Measurements from ENCODE around the gene POLDIP2. TPM values are rescaled to one million over a fixed set of nuclear protein-coding genes. Genes with fewer than 3 reads are reported as not detected.

POLDIP2 gene
- total and polyA plus RNA-seq, 2 of the 13 experiments (the other 11 are each of a cell fraction or from before 2014, with no cell fraction given), result 85.9 to 114 TPM

DNA sequence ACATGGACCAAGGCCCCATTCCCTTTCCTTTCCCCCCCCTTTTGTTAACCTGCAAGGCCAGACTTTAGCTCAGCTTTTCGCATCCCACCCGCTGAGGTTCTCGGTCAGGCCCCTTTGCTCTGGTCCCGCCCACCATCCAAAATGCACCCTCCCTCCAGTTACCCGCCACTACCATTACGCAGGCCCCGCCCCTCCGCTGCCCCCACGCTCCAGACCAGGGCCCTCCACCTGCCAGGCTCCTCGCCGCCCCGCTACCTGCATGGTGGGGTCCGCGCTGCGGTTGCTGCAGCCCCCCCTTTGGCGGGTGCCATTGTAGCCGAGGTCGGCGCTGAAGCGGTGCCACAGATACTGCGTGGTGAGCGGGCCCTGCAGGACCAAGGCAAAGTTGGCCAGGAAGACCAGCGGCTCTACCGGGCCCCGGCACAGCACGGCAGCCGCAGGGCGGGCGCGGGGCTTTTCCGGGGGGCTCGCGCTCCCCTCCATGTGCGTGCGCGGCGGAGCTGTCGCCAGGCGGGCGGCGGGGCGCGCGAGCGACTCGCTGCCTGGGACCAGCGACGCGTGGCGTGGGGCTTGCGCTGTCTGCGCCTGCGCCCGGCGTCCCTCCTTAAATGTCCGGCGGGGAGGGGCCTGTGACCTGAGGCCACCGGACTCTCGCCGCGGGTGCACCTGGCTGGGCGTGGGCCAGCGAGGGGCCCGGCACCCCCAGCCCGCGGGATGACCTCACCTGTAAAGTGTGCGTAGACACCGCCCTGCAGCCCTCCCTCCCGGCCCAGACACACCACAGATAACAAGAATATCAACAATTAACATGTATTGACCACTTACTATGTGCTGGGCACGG is 48.5 kb upstream of the POLDIP2 start, which contains the start of gene SLC46A1 (continued):
- no peak for TF ChIP-seq NR1H2 (CRISPR knock-in tag; IDR thresholded peaks at IDR 0.05; ENCODE audit: borderline replicate concordance, low read depth)
- TF ChIP-seq ZNF205 (CRISPR knock-in tag; IDR thresholded peaks at IDR 0.05), result no peak
- TF ChIP-seq, protein P1, sequence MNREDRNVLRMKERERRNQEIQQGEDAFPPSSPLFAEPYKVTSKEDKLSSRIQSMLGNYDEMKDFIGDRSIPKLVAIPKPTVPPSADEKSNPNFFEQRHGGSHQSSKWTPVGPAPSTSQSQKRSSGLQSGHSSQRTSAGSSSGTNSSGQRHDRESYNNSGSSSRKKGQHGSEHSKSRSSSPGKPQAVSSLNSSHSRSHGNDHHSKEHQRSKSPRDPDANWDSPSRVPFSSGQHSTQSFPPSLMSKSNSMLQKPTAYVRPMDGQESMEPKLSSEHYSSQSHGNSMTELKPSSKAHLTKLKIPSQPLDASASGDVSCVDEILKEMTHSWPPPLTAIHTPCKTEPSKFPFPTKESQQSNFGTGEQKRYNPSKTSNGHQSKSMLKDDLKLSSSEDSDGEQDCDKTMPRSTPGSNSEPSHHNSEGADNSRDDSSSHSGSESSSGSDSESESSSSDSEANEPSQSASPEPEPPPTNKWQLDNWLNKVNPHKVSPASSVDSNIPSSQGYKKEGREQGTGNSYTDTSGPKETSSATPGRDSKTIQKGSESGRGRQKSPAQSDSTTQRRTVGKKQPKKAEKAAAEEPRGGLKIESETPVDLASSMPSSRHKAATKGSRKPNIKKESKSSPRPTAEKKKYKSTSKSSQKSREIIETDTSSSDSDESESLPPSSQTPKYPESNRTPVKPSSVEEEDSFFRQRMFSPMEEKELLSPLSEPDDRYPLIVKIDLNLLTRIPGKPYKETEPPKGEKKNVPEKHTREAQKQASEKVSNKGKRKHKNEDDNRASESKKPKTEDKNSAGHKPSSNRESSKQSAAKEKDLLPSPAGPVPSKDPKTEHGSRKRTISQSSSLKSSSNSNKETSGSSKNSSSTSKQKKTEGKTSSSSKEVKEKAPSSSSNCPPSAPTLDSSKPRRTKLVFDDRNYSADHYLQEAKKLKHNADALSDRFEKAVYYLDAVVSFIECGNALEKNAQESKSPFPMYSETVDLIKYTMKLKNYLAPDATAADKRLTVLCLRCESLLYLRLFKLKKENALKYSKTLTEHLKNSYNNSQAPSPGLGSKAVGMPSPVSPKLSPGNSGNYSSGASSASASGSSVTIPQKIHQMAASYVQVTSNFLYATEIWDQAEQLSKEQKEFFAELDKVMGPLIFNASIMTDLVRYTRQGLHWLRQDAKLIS (CRISPR knock-in tag; IDR thresholded peaks at IDR 0.05), result no peak
- TF ChIP-seq ZNF552 (CRISPR knock-in tag; IDR thresholded peaks at IDR 0.05; ENCODE audit: borderline replicate concordance), result no peak
- TF ChIP-seq CENPX (CRISPR knock-in tag; IDR thresholded peaks at IDR 0.05), result no peak
- no peak for TF ChIP-seq ZMYM3 (CRISPR knock-in tag; IDR thresholded peaks at IDR 0.05)
- no peak for TF ChIP-seq ZNF749 (CRISPR knock-in tag; IDR thresholded peaks at IDR 0.05; ENCODE audit: borderline replicate concordance)
- TF ChIP-seq, protein P2, sequence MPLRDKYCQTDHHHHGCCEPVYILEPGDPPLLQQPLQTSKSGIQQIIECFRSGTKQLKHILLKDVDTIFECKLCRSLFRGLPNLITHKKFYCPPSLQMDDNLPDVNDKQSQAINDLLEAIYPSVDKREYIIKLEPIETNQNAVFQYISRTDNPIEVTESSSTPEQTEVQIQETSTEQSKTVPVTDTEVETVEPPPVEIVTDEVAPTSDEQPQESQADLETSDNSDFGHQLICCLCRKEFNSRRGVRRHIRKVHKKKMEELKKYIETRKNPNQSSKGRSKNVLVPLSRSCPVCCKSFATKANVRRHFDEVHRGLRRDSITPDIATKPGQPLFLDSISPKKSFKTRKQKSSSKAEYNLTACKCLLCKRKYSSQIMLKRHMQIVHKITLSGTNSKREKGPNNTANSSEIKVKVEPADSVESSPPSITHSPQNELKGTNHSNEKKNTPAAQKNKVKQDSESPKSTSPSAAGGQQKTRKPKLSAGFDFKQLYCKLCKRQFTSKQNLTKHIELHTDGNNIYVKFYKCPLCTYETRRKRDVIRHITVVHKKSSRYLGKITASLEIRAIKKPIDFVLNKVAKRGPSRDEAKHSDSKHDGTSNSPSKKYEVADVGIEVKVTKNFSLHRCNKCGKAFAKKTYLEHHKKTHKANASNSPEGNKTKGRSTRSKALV (CRISPR knock-in tag; IDR thresholded peaks at IDR 0.05), result no peak
- TF ChIP-seq, protein P3, sequence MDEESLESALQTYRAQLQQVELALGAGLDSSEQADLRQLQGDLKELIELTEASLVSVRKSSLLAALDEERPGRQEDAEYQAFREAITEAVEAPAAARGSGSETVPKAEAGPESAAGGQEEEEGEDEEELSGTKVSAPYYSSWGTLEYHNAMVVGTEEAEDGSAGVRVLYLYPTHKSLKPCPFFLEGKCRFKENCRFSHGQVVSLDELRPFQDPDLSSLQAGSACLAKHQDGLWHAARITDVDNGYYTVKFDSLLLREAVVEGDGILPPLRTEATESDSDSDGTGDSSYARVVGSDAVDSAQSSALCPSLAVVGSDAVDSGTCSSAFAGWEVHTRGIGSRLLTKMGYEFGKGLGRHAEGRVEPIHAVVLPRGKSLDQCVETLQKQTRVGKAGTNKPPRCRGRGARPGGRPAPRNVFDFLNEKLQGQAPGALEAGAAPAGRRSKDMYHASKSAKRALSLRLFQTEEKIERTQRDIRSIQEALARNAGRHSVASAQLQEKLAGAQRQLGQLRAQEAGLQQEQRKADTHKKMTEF (CRISPR knock-in tag; IDR thresholded peaks at IDR 0.05), result no peak
- no peak for TF ChIP-seq ZNF17 (CRISPR knock-in tag; IDR thresholded peaks at IDR 0.05)
- no peak for TF ChIP-seq SALL2 (CRISPR knock-in tag; IDR thresholded peaks at IDR 0.05)
- TF ChIP-seq HNRNPK (IDR thresholded peaks at IDR 0.05; ENCODE audit: low read depth, low read length, poor library complexity, severe bottlenecking), result no peak
- TF ChIP-seq ZNF660 (CRISPR knock-in tag; IDR thresholded peaks at IDR 0.05; ENCODE audit: borderline replicate concordance, low read depth), result no peak
- no peak for TF ChIP-seq FOXM1 (CRISPR knock-in tag; IDR thresholded peaks at IDR 0.05)
- TF ChIP-seq ZNF337 (CRISPR knock-in tag; IDR thresholded peaks at IDR 0.05; ENCODE audit: borderline replicate concordance, low read depth), result no peak
- TF ChIP-seq ZNF143 (CRISPR knock-in tag; IDR thresholded peaks at IDR 0.05), result no peak
- no peak for TF ChIP-seq SATB2 (CRISPR knock-in tag; IDR thresholded peaks at IDR 0.05)
- TF ChIP-seq ZFY (CRISPR knock-in tag; IDR thresholded peaks at IDR 0.05), result peak; percentile 55
- TF ChIP-seq ZNF775 (CRISPR knock-in tag; IDR thresholded peaks at IDR 0.05; ENCODE audit: borderline replicate concordance), result no peak
- TF ChIP-seq JUND (CRISPR knock-in tag; IDR thresholded peaks at IDR 0.05), result no peak
- no peak for TF ChIP-seq RBAK (CRISPR knock-in tag; IDR thresholded peaks at IDR 0.05)
- TF ChIP-seq POLR2AphosphoS5 (IDR thresholded peaks at IDR 0.05; ENCODE audit: low read depth, low read length), result peak; percentile 48; the same call in 1 of the 2 replicates
- no peak; the same call in none of the 2 replicates for TF ChIP-seq KDM2A (CRISPR knock-in tag; IDR thresholded peaks at IDR 0.05; ENCODE audit: borderline replicate concordance, low read depth)
- no peak for TF ChIP-seq RFX3 (CRISPR knock-in tag; IDR thresholded peaks at IDR 0.05)
